ENCODE data around the gene CCDC13.
"Not testable (repeated sequence)": the region's sequence is repeated elsewhere in the genome, so short reads cannot be mapped to it uniquely, and the experiment has no call there.

CCDC13 gene, protein sequence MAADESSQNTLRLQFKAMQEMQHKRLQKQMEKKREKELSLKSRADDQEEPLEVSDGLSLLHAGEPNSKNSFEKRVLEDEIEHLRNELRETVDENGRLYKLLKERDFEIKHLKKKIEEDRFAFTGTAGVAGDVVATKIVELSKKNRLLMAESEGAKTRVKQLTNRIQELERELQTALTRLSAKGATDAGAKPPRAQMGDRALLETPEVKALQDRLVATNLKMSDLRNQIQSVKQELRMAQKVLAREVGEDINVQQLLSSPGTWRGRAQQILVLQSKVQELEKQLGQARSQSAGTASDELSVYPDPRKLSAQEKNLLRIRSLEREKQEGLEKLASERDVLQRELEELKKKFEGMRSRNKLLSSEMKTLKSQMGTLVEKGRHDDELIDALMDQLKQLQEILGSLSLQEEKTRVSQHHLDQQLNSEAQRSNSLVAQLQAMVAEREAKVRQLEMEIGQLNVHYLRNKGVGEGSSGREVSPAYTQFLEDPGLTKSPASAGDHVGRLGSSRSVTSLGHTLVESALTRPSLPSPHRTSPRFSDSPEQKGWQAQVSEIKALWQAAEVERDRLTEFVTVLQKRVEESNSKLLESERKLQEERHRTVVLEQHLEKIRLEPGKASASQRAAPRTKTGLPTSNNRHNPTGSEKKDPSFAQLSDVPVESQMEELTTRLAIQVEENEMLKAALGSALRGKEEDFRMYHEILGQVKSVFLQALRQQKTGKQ

DNA sequence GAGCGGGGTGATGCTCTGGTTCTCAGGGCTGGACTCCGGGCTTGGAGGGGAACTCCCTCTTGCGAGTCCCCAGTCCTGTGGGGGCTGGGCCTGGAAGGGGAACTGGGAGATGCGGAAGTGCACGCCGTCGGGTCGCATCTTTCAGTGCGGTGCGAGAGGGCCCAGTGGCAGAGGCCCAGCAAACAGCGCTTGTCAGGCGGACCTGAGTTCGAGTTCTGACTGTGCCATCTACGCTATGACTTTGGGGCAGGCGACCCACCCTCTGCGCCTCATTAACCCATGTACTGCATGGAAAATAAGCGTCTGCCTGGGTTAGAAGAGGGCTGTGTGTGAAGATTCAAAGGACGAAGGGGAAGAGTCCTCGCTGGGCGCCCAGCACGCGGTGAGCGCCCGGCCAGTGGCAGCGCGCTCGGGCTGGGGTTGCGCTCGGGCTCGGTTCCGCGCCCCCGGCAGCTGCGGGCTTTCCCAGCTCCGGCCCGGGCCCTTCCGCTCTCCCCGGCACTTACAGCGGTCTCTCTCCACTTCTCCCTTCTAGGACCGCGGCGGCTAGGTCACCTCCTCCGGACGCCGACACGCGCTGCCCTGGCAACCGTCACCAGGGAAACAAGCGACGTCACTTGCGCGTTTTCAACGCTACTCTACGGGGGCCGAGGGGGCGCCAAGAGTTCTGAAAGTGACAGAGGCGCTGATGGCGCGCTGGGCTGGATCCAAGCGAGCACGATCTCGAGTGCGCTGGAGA lies at the start of gene CCDC13:
TSS of gene CCDC13 (minus strand) at position 584 of the 739 bp plus-strand sequence. CDS start 14,908 bp downstream, outside the sequence.
- DNase-seq: peak; percentile 94

DNA sequence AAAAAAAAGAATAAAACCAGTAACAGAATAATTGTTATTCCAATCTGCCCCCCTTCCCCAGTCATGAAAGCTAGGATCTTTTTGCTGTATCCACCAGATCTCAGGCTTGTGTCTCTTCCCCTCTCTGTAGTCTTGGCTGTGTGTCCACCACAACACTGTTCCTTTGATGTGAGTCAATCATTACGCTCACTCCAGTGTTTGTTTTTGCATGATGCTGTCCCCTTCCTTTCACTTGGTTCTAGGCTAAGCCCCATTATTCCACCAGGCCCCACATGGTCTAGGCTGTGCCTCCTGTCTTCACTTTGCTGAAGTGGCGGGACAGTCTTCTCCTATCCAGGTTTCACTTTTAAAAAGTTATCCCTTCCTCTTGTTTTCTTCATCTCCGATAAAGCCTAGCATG lies 49.8 kb upstream of the CCDC13 start:
- DNase-seq: no peak

DNA sequence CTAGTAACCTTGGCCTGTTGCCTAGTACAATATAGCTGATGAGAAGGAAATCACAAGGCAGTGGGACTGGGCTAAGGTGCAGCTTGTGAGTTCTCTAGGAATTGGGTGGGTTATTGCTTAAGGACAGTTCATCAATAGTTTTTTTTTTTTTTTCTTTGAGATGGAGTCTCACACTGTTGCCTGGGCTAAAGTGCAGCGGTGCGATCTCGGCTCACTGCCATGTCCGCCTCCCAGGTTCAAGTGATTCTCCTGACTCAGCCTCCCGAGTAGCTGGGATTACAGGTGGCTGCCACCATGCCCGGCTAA lies 47.6 kb upstream of the CCDC13 start:
- DNase-seq: no peak

DNA sequence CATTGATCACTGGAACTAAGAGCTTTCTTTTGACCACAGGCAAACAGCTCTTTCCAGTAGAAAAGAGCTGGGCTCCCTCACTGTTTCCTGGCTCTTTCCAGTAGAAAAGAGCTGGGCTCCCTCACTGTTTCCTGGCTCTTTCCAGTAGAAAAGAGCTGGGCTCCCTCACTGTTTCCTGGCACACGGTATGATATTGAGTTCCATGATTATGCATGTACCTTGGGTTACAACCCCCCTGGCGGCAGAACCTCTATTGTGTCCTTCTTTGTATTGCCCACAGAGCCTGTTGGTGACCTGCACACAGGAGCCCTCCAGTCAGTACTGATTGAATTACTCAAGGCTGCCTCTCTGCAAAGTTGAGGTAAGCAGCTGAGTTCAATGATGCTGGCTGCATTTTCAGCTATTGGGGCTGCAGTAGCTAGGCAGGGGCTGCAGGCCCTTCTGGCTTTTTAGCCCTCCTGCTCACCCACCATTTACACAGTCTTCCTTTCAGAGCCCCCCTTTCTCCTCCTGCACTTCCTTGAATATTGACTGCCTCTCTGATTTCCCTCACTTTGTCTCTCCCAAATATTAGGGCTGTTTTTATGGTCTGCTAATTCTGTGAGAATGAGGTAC lies 46.4 kb upstream of the CCDC13 start:
- DNase-seq: no peak

DNA sequence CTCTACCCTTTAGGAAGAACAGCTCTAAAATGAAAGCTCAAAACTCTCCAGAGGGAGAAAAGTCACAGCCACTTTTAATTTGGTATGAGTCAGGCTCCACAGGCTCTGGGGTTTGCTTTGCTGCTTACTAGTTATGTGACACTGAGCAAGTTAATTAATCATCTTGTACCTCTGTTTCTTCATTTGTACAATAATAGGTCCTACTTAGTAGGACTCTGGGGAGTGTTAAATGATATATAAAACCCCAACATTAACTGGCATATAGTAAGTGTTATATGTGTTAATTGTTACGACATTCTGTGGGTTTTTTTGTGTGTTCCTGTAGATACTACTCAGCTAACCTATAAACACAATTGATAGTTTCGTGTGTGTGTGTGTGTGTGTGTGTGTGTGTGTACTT lies 42.8 kb upstream of the CCDC13 start:
- DNase-seq: no peak

DNA sequence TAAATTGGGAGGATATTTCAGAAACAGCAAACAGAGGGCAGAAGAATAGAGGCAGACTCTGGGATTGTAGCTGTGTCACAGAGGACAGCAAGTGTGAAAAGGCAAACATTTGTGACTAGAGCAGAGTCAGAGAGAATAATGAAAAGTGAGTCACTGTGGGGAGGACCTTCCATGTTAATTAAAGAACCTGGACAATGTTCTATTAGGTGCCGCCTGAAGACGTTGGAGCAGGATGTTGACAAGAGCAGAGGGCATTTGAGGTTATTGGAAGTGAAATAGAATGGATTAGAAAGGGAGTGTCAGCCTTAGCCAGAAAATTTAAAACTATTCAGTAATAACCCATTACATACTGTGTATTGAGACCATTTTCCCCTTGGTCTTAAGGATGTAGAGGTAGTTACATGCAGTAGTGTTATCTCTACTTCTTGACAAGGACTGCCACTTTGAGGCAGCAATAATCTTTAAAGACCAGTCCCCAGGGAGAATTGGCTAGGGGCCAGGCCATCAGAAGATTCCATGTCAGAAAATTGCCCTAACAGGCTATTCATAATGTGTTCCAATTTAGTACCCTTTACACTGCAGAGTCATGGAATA lies 42.0 kb upstream of the CCDC13 start:
- no peak for DNase-seq

DNA sequence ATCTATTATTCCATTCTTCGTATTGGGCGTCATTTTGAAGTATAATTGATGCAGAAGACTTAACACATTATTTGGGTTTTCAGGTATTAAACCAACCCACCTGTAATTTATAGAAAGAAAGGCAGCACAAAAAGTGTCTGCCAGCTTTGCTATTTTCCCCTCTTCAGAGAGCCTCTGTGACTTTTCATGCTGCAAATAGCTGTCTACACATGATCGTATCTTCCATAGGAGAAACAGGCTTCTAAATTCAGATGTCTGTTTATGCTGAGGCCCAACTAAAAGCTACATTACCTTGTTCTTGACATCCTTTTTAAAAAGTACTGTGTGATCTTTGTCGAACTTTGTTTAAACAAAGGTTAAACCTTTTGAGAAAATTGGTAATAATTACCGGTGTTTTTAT lies 41.2 kb upstream of the CCDC13 start:
- no peak for DNase-seq

DNA sequence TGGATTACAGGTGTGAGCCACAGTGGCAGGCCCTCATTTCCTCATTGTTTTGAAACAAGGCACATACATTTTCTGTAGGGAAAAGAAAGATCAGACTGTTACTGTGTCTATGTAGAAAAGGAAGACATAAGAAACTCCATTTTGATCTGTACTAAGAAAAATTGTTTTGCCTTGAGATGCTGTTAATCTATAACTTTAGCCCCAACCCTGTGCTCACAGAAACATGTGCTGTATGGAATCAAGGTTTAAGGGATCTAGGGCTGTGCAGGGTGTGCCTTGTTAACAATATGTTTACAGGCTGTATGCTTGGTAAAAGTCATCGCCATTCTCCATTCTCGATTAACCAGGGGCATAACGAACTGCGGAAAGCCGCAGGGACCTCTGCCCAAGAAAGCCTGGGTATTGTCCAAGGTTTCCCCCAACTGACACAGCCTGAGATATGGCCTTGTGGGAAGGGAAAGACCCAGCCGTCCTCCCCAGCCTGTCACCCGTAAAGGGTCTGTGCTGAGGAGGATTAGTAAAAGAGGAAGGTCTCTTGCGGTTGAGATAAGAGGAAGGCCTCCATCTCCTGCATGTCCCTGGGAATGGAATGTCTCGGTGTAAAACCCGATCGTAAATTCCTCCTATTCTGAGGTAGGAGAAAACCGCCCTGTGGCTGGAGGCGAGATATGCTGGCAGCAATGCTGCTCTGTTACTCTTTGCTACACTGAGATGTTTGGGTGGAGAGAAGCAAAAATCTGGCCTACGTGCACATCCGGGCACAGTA lies 38.2 kb upstream of the CCDC13 start:
- not testable (repeated sequence) for DNase-seq

DNA sequence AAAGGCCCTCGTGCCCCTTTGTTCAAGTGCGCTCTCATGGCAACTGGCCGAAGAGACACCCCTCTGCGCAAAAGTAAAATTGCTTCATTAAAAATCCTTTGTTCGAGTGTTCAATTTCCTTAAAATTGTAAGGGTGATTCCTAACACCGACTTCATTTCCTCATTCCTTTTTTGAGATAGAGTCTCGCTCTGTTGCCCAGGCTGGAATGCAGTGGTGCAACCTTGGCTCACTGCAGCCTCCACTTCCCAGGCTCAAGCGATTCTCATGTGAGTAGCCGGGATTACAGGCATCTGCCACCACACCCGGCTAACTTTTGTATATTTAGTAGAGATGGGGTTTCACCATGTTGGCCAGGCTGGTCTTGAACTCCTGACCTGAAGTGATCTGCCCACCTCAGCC lies 37.7 kb upstream of the CCDC13 start:
- DNase-seq: not testable (repeated sequence)

DNA sequence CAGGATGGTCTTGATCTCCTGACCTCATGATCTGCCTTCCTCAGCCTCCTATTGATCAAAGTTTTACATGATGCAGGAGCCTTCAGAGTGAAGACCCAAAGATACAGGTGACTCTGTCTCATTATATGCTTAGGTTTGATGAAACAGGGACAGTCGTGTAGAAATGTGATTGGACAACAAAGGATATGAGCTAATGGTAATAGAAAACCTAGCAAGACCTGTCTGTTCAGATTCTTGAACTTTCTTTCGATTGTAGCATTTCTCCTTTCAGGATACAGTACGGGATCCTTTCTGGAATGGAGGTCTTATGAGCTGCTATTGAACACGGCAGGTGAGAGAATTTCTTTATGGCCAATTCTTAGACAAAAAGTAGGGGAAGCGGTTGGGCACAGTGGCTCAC lies 36.1 kb upstream of the CCDC13 start, which contains the start of gene ACKR2:
TSS of gene ACKR2 (plus strand) at position 244 of the 400 bp plus-strand sequence. CDS start 55,058 bp downstream, outside the sequence.
- no peak for DNase-seq

DNA sequence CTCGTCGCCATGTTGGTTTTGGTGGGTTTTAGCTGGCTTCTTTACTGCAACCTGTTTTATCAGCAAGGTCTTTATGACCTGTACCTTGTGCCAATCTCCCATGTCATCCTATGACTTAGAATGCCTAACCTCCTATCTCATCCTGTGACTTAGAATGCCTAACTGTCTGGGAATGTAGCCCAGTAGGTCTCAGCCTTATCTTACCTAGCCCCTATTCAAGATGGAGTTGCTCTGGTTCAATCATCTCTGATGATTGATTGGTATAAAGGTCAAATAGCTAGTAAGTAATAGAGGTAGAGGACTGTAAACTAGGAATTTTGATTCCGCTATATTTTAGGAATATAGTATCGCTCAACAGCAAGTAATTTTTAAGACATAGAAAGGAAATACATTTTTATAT lies 34.9 kb upstream of the CCDC13 start:
- DNase-seq: no peak

DNA sequence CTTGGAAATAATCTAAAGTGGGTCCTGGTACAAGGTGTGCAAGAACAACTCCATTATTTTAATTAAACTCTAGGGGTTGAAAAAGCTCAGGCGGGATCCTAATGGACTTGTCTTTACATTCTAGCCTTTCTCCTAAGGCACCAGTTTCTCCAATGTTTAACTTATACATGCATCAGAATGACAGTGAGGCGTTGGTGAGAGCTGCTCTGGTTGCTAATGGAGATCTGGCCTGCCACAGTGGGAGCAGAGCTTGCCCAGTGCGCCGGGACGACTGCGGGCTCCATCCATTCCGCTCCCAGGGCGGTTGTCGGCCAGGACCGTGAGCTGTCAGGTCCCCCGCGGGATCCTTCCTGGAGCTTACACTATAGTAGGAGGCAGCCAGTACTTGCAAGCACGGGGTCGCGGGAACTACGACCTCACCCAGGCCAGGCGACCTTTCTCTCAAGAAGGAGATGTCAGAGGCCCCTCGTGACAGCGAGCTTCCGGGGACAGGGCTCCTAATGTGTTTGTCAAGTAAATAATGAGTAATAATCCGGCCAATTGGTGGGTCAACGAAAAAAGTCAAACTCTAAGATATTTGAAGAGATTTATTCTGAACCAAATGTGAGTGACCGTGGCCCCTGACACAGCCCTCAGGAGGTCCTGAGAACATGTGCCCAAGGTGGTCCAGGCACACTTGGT lies 32.2 kb upstream of the CCDC13 start:
- peak; percentile 53 for DNase-seq

DNA sequence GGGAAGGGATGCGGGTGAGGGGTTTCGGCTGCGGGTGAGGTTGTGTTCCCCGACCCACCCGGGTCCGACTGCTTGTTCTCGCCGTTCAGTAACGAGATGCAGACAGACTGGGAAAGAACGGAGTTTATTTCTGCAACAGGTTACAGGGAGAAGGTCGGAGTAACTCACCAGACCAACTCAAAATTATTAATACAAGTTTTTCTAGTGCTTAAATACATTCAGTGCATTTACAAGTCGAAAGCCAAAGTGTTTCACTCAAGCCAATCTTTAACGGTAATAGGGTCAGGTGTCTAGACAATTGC lies 31.7 kb upstream of the CCDC13 start:
- DNase-seq: no peak

DNA sequence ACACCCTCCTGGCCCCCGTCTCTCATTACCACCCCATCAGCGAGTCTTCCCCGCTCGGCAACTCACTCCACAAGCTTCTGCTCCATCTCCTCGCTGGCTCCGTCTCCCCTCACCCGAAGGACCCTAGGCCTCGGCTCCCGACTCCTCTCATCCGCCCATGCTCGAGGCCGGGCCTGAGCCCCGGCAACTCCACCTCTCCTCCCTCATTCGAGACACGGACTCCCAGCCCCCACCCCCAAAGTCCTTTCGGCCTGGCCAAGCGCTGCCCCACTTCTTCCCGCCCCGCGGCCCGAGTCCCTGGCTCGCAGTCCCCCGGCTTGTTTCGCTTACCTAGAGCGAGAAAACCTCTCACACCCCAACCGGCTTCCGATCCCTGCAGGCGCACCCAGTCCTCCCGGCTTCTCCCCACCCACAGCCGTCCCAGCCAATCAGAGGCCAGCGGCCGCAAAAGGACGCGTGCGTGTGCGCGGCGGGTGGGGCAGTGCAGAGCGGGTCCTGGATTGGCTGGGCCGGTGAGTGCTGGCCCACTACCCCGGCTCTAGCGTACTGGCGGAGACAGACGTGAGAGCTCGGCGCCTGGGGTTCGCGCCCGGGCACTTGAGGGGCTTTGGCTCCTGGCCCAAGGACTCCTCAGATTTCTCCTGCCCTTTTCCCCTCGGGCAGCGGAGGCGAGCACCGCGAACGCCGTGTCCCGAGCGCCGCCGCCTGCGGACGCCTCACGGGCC lies 31.2 kb upstream of the CCDC13 start, which contains the start of gene HIGD1A:
TSS of gene HIGD1A (minus strand) at position 385 of the 725 bp plus-strand sequence. CDS start 10,237 bp downstream, outside the sequence.
- peak; percentile 95 for DNase-seq

DNA sequence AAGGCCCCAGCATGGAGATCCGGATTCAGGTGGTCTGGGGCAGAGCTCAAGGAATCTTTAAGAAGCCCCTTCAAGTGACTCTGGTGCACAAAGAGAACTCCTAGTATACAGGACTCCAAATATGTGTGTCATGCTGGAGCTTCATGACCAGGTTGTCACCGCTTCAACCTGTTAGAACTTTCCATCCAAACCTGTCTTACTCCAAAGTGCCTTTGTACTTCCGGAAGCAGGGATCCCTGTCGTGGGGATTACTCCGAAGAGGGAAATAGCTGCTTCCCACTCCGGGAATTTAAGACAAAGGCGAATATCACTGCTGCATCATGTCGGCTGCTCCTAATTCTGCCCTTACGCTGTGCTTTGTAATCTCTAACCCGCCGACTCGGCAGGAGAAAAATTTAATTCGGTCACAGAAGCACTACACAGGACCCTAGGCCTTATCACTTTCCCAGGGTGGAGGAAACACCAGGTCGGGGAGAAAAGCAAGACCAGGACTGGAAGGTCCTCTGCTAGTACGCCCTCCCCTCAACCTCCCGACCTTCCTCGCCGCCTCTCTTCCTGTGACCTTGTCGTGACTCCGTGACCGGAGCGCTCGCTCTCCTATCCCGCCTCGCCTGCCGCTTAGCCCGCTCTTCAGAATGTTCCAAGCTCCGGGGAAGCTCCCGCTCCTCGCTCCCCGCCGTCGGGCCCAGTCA lies 30.5 kb upstream of the CCDC13 start:
- no peak for DNase-seq

DNA sequence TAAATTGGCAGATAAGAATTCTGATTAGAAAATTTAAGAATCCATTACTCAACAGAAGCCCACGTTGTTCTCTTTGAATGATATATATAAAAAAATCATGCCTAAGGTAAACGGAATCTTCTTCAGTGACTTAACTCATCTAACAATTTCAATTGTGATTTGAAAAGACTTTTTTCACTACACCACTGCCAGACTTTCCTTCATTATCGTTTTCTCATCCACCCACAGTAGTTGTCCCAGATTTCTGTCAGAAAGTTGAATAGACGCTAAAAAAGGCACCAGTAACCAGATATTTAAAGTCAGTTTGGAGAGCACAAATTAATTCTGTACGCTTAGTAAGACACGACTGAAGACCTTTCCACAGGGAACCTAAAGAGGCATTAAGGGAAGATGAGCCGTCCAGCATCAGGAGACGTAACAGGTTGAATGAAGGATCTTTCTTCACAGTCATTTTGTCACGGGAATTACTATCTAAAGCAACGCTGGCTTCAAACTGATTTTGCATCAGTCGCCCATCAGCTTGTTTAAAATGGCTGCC lies 29.9 kb upstream of the CCDC13 start:
- no peak for DNase-seq

DNA sequence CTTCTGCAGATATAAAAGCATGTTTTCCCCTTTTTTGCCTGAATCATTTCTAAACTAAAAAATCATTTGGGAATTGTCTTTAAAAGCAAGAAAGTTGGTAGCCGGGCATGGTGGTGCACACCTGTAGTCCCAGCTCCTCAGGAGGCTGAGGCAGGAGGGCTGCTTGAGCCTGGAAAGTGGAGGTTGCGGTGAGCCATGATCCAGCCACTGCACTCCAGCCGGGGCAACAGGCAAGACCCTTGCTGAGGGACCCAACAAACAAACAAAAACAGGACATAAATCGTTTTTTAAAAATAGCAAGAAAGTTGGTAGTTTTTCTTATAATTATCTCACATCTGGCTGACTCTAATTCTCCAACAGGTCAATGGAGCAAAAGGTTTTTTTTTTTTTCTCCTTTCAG lies 28.7 kb upstream of the CCDC13 start:
- DNase-seq: no peak

DNA sequence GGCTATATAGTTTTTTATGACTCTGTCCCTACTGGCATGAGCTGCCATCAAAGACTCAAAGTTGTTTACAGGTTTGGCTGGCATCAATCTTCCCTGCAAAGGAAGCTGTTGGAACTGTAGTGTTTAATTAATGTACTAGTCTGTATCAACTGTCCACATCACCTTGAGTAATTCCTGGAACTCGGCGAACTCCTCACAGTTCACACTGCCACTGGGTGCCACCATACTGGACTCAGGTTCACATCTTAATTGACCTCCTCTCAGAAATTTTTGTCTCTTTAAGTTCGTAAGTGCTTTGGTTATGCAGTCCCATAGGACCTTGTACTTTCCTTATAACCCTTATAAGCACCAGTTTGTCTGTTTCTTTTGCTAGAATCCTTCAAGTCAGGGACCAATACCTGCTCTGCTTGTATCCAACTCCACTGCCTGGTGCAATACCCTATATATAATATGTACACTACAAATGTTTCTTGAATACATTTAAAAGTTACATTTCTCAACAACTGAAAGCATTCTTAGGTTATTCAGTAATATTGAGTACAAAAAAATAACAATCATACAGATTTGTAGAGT lies 28.1 kb upstream of the CCDC13 start:
- DNase-seq: no peak

DNA sequence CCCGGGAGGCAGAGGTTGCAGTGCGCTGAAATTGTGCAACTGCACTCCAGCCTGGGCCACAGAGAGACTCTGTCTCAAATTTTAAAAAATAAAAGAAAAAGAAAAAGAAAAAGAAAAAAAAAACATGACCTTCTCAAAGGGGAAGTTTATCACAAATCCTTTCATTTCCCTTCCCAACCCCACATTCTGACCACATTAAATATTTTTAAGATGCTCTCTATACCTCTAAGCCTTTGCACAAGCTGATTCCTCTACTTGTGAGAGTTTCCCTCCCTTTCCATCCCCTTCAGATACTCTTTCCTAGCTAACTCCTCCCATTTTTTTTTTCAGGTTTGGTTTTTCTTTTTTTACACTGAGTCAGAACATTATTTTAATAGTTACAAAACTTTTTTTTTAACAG lies 27.2 kb upstream of the CCDC13 start:
- no peak for DNase-seq

Measured in right forelimb (tissue), 1 donor.